Neuronal stem cell (in vitro differentiated cells): ENCODE results near the gene KIAA2012.

Source experiments
- DNase-seq: peaks from one replicate; pipeline ENCODE4 v3.0.0-alpha.2; 2013; ENCODE audit warnings: low spot score
- H2AFZ ChIP-seq: one replicate; pipeline ENCODE4 v1.6.1; 2013; ENCODE audit warnings: mild to moderate bottlenecking, low read length, inconsistent platforms
- H2AK5ac ChIP-seq: 2 replicates; pipeline ENCODE4 v1.6.1; 2013; ENCODE audit warnings: low read depth, mild to moderate bottlenecking, inconsistent platforms, low read length, moderate library complexity, mixed read lengths
- H2BK120ac ChIP-seq: 2 replicates; pipeline ENCODE4 v1.6.1; 2013; ENCODE audit warnings: low read depth, mild to moderate bottlenecking, inconsistent platforms, low read length, moderate library complexity, mixed read lengths
- H2BK12ac ChIP-seq: one replicate; pipeline ENCODE4 v1.6.1; 2013; ENCODE audit warnings: low read length, inconsistent platforms
- H2BK15ac ChIP-seq: 2 replicates; pipeline ENCODE4 v1.6.1; 2013; ENCODE audit warnings: mild to moderate bottlenecking, low read length, inconsistent platforms, mixed read lengths
- H2BK5ac ChIP-seq: one replicate; pipeline ENCODE4 v1.6.1; 2013; ENCODE audit warnings: inconsistent platforms, mild to moderate bottlenecking, low read length, moderate library complexity
- H3K14ac ChIP-seq: one replicate; pipeline ENCODE4 v1.6.1; 2013; ENCODE audit warnings: low read length, inconsistent platforms
- H3K18ac ChIP-seq: 2 replicates; pipeline ENCODE4 v1.6.1; 2013; ENCODE audit warnings: low read length, inconsistent platforms
- H3K23ac ChIP-seq: 2 replicates; pipeline ENCODE4 v1.6.1; 2013; ENCODE audit warnings: low read depth, mild to moderate bottlenecking, mixed read lengths, low read length, inconsistent platforms; ENCODE audit not compliant: poor library complexity
- H3K27ac ChIP-seq: replicated peaks from 3 replicates; pipeline ENCODE4 v1.5.1; 2013; ENCODE audit warnings: low read length, inconsistent platforms
- H3K27me3 ChIP-seq, 3 experiments: 2 replicates each; pipeline ENCODE4 v1.6.1; 2013; ENCODE audit warnings: low read length in 3 of 3, mild to moderate bottlenecking in 2 of 3, inconsistent platforms in 1 of 3, low read depth in 1 of 3, mixed read lengths in 1 of 3, moderate library complexity in 1 of 3; ENCODE audit not compliant: control insufficient read depth in 3 of 3, insufficient read depth in 3 of 3
- H3K36me3 ChIP-seq, 2 donors: replicated peaks in 1 of 2; 2 replicates each; pipeline ENCODE4 v1.6.1; 2013; ENCODE audit warnings: low read length in 2 of 2; ENCODE audit not compliant: control insufficient read depth in 2 of 2, insufficient read depth in 2 of 2
- H3K4ac ChIP-seq: 2 replicates; pipeline ENCODE4 v1.6.1; 2013; ENCODE audit warnings: inconsistent platforms, mild to moderate bottlenecking, low read length, moderate library complexity
- H3K4me1 ChIP-seq, 2 donors: 1 replicate in 1 of 2; 2 replicates in 1 of 2; pipeline ENCODE4 v1.6.1; 2013; ENCODE audit warnings: low read length in 2 of 2, low read depth in 1 of 2; ENCODE audit not compliant: control insufficient read depth in 2 of 2, insufficient read depth in 1 of 2
- H3K4me2 ChIP-seq: one replicate; pipeline ENCODE4 v1.6.1; 2013; ENCODE audit warnings: mild to moderate bottlenecking, low read length, inconsistent platforms; ENCODE audit not compliant: insufficient read depth, poor library complexity, severe bottlenecking
- H3K4me3 ChIP-seq, 2 donors: 2 replicates each; pipeline ENCODE4 v1.5.1; 2013; ENCODE audit warnings: low read length in 2 of 2, mild to moderate bottlenecking in 2 of 2, inconsistent platforms in 1 of 2, moderate library complexity in 1 of 2
- H3K79me1 ChIP-seq: one replicate; pipeline ENCODE4 v1.6.1; 2013; ENCODE audit warnings: low read depth, mild to moderate bottlenecking, inconsistent platforms, low read length, moderate library complexity
- H3K9ac ChIP-seq: one replicate; pipeline ENCODE4 v1.6.1; 2013; ENCODE audit warnings: mild to moderate bottlenecking, low read depth, low read length, inconsistent platforms; ENCODE audit not compliant: poor library complexity
- H3K9me3 ChIP-seq, 2 donors: replicated peaks in 1 of 2; 2 replicates each; pipeline versions ENCODE3 to v1.6.1; 2013; ENCODE audit warnings: low read length in 2 of 2, mild to moderate bottlenecking in 2 of 2, inconsistent platforms in 1 of 2, low read depth in 1 of 2, mixed read lengths in 1 of 2, moderate library complexity in 1 of 2; ENCODE audit not compliant: control insufficient read depth in 2 of 2, insufficient read depth in 1 of 2
- H4K8ac ChIP-seq: one replicate; pipeline ENCODE4 v1.6.1; 2013; ENCODE audit warnings: low read depth, mild to moderate bottlenecking, inconsistent platforms, low read length, moderate library complexity
- H4K91ac ChIP-seq: one replicate; pipeline ENCODE4 v1.6.1; 2013; ENCODE audit warnings: low read length, low read depth, mild to moderate bottlenecking, inconsistent platforms; ENCODE audit not compliant: poor library complexity
- WGBS, 2 donors: extraction: QIAGEN DNeasy Blood & Tissue Kit; methylation state at CpG; one replicate each; pipeline ENCODE4 v1.1.7; 2013; ENCODE audit warnings: missing lambda C conversion rate in 2 of 2, mixed read lengths in 1 of 2; ENCODE audit not compliant: insufficient read length in 2 of 2, insufficient replicate concordance in 1 of 2; ENCODE audit errors: extremely low coverage in 2 of 2; 5-methylcytosine and 5-hydroxymethylcytosine counted together

KIAA2012 gene

DNA sequence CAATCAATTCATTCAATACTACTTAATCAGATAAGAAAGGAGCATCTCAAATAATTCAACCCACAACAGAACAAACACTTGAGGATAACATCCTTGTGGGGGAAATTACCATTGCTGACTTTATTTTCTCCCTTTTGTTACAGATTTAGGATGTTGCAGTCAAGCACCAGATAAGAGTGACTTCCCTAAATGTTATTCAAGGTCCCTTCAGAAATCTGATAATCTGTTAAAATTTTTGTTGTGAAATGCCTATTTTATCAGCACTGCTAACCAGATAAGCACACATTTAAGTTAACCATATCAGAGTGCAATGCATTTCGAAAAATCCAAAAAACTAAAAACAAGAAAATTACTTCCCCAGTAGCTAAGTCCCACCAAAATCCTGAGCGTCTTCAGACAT is 131.8 kb downstream of the KIAA2012 start:
- Histone ChIP-seq H4K8ac (no peak overlapping the region), H3K23ac (no peak overlapping the region), H3K27me3 (no peaks in the 10 kb centered on the region), H3K4me1 (no peaks in the 10 kb centered on the region), H3K36me3 (peaks cover 4 to 75% of the 10 kb centered on the region in 2 donors), H2AFZ (no peak overlapping the region), H3K4me3 (no peak overlapping the region), H3K4ac (no peak overlapping the region), H3K14ac (no peak overlapping the region), H2BK15ac (no peak overlapping the region), H4K91ac (no peak overlapping the region), H2AK5ac (no peak overlapping the region), H3K9me3 (no peaks in the 10 kb centered on the region), H3K4me2 (no peak overlapping the region), H3K79me1 (no peaks in the 10 kb centered on the region), H3K9ac (no peak overlapping the region), H3K27ac (no peak overlapping the region), H2BK120ac (no peak overlapping the region), H2BK12ac (no peak overlapping the region), H2BK5ac (no peak overlapping the region), H3K18ac (no peak overlapping the region)
- no CpG with 5 or more reads among the region's 2 CpGs for WGBS, 2 donors
- no peak for DNase-seq

DNA sequence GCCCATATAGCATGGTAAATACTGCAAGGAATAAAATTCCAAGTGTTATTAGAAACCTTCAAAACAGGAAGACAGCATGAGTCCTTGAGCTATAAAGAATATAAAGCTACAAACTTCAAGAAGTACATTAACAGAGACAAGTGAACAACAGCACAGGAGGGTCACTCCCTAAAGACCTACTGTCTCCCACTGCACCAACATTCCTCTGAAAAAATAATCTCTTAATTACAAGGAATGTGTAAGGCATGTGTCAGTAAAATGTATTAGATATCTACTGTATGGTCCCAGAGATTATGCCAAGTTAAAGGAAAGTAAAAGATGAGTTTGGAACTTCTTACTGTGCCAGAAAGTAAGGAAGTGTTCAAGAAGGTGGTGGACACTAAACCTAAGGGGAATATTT is 135.5 kb downstream of the KIAA2012 start:
- H3K27me3 ChIP-seq: no peaks in the 10 kb centered on the region
- H2BK15ac ChIP-seq: no peak overlapping the region
- H4K8ac ChIP-seq: no peak overlapping the region
- DNase-seq: no peak
- H3K27ac ChIP-seq: no peak overlapping the region
- no peak overlapping the region for H2BK120ac ChIP-seq
- H3K9me3 ChIP-seq: no peaks in the 10 kb centered on the region
- H3K36me3 ChIP-seq: peaks cover 2 to 84% of the 10 kb centered on the region in 2 donors
- H2AK5ac ChIP-seq: no peak overlapping the region
- no peaks in the 10 kb centered on the region for H3K79me1 ChIP-seq
- H2BK5ac ChIP-seq: no peak overlapping the region
- no peak overlapping the region for H3K9ac ChIP-seq
- no peak overlapping the region for H3K14ac ChIP-seq
- no peak overlapping the region for H3K4ac ChIP-seq
- no peak overlapping the region for H2AFZ ChIP-seq
- no peak overlapping the region for H3K18ac ChIP-seq
- H2BK12ac ChIP-seq: no peak overlapping the region
- no peak overlapping the region for H3K4me2 ChIP-seq
- H4K91ac ChIP-seq: no peak overlapping the region
- no peak overlapping the region for H3K23ac ChIP-seq
- H3K4me3 ChIP-seq: no peak overlapping the region
- H3K4me1 ChIP-seq: no peaks in the 10 kb centered on the region

DNA sequence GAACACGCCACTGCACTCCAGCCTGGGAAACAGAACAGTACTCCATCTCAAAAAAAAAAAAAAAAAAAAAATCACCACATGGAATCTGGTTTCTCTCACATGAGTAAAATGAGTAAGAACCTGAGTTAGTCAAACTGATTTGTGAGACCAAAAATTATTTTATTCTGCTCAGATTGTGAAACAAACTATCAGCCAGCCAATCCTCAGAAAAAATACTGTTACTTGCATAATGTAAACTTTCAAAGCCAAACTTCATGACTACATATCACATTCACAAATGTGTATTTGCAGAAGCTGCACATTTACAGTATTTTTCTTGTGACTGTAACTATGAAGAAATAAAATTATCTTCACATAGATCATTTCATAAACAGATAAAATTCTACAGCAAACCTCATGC is 142.1 kb downstream of the KIAA2012 start:
- H3K4me2 ChIP-seq: no peak overlapping the region
- no peak overlapping the region for H3K14ac ChIP-seq
- no peaks in the 10 kb centered on the region for H3K4me1 ChIP-seq
- no peak overlapping the region for H2BK5ac ChIP-seq
- no peak overlapping the region for H3K27ac ChIP-seq
- whole genome bisulfite sequencing, 2 donors: no CpG with 5 or more reads among the region's 1 CpG
- no peak overlapping the region for H3K4ac ChIP-seq
- no peak overlapping the region for H2BK12ac ChIP-seq
- H3K79me1 ChIP-seq: no peaks in the 10 kb centered on the region
- H3K9me3 ChIP-seq: no peaks in the 10 kb centered on the region
- no peak overlapping the region for H3K4me3 ChIP-seq
- H3K18ac ChIP-seq: no peak overlapping the region
- no peak overlapping the region for H4K91ac ChIP-seq
- H3K9ac ChIP-seq: no peak overlapping the region
- H3K36me3 ChIP-seq: peaks cover 7 to 87% of the 10 kb centered on the region in 2 donors
- no peak overlapping the region for H2BK15ac ChIP-seq
- no peak for DNase-seq
- H2AFZ ChIP-seq: no peak overlapping the region
- no peak overlapping the region for H2AK5ac ChIP-seq
- no peaks in the 10 kb centered on the region for H3K27me3 ChIP-seq
- no peak overlapping the region for H4K8ac ChIP-seq
- H3K23ac ChIP-seq: no peak overlapping the region
- H2BK120ac ChIP-seq: no peak overlapping the region

DNA sequence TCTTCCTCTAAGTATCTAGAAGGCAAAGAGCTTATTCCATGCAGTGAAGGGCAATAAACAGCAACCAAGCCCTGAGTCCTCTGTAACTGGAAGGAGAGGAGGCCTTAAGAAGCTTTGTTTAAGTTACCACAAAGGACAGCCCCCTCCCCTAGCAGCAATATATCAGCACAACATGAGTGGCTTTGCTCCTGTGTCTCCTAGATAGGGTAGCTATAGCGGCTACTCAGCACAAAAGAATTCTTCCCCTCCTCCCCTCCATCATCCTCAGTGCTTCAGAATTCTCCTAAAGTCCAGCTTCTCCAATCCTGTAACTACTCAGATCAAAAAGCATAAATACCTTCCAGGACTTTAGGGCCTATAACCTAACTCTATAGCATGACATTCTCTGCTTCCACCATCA is 148.8 kb downstream of the KIAA2012 start:
- Histone ChIP-seq H2AK5ac (no peak overlapping the region), H3K23ac (no peak overlapping the region), H3K36me3 (peaks cover 6 to 72% of the 10 kb centered on the region in 2 donors), H3K18ac (no peak overlapping the region), H3K9ac (no peak overlapping the region), H4K91ac (no peak overlapping the region), H3K4me2 (no peak overlapping the region), H2BK12ac (no peak overlapping the region), H4K8ac (no peak overlapping the region), H2BK120ac (no peak overlapping the region), H3K14ac (no peak overlapping the region), H3K79me1 (peaks cover 3% of the 10 kb centered on the region), H3K4me3 (no peak overlapping the region), H2AFZ (no peak overlapping the region), H2BK15ac (no peak overlapping the region), H3K27me3 (no peaks in the 10 kb centered on the region), H2BK5ac (no peak overlapping the region), H3K27ac (no peak overlapping the region), H3K4me1 (peaks cover 1 to 2% of the 10 kb centered on the region in 2 donors), H3K4ac (peak overlapping the region; percentile 18), H3K9me3 (no peaks in the 10 kb centered on the region)
- WGBS, 2 donors: no CpG with 5 or more reads among the region's 1 CpG
- no peak for DNase-seq
